ENCODE results near the gene NEUROD6.

Gene NEUROD6

DNA sequence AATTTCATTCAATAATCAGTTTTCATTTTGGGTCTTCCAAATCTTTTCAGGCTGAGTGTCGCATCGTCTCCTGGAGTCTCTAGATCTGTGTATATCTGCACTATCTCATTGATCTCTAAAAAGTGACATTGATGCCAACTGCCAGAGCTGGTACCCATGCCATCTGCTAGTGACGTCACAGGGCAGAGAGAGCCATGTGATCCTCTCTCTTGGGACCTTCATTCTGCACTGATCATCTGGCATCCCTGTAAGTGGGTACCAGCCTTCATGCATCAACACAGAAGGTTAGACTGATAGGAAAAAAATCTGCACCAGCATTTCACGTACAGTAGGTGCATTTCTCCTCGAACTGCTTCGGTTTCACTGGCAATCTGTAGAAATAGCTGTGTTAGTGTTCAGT lies at the start of gene NEUROD6:
TSS of gene NEUROD6 (minus strand) at position 124 of the 400 bp plus-strand sequence. CDS start 1,458 bp downstream, outside the sequence.
- TF ChIP-seq ZFX (IDR thresholded peaks at IDR 0.05; ENCODE audit: borderline replicate concordance) = no peak
- TF ChIP-seq, protein P1, sequence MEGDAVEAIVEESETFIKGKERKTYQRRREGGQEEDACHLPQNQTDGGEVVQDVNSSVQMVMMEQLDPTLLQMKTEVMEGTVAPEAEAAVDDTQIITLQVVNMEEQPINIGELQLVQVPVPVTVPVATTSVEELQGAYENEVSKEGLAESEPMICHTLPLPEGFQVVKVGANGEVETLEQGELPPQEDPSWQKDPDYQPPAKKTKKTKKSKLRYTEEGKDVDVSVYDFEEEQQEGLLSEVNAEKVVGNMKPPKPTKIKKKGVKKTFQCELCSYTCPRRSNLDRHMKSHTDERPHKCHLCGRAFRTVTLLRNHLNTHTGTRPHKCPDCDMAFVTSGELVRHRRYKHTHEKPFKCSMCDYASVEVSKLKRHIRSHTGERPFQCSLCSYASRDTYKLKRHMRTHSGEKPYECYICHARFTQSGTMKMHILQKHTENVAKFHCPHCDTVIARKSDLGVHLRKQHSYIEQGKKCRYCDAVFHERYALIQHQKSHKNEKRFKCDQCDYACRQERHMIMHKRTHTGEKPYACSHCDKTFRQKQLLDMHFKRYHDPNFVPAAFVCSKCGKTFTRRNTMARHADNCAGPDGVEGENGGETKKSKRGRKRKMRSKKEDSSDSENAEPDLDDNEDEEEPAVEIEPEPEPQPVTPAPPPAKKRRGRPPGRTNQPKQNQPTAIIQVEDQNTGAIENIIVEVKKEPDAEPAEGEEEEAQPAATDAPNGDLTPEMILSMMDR (IDR thresholded peaks at IDR 0.05) = no peak
- H3K27ac ChIP-seq = no peak within 1 kb of the TSS

DNA sequence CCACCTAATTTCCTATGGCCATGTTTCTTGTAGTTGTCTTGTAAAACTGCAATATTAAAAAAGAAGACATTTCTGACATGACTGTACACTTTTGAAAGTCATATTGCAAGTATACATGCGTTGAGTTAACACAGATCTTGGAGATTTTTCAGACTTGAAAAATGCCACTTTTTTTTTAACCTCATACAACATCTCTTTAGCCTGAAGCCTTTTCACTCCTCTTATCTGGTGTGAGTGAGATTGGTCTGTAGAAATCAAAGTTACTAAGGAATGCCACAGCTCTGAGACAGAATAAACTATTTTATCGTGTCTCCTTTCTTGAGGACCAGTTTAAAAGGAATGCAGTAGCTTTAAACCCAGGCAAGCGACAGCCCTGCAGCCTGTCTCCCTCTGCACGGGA lies 43.9 kb upstream of the NEUROD6 start:
- H3K27ac ChIP-seq = no peak overlapping the region
- TF ChIP-seq, protein P1 (IDR thresholded peaks at IDR 0.05) = no peak
- TF ChIP-seq ZFX (IDR thresholded peaks at IDR 0.05; ENCODE audit: borderline replicate concordance) = no peak

DNA sequence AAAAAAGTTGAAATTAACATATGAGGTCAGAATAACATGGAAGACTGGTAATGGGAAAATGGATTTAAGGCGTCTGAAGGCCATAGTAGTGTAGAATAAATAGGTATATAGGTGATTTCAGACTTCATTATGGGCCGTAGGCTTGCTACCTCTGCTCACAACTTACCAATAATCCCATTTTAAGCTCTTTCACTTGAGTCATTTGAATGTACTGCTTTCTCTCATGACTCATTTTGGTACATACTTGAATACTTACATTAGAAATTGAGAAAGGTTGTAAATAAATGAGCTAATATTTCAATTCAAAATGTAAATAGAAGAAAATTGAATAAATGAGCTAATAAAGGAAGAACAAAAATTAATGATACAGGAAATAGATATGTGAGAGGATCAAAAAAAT lies 42.2 kb upstream of the NEUROD6 start:
- no peak for TF ChIP-seq ZFX (IDR thresholded peaks at IDR 0.05; ENCODE audit: borderline replicate concordance)
- TF ChIP-seq, protein P1 (IDR thresholded peaks at IDR 0.05) = no peak
- no peak overlapping the region for H3K27ac ChIP-seq

DNA sequence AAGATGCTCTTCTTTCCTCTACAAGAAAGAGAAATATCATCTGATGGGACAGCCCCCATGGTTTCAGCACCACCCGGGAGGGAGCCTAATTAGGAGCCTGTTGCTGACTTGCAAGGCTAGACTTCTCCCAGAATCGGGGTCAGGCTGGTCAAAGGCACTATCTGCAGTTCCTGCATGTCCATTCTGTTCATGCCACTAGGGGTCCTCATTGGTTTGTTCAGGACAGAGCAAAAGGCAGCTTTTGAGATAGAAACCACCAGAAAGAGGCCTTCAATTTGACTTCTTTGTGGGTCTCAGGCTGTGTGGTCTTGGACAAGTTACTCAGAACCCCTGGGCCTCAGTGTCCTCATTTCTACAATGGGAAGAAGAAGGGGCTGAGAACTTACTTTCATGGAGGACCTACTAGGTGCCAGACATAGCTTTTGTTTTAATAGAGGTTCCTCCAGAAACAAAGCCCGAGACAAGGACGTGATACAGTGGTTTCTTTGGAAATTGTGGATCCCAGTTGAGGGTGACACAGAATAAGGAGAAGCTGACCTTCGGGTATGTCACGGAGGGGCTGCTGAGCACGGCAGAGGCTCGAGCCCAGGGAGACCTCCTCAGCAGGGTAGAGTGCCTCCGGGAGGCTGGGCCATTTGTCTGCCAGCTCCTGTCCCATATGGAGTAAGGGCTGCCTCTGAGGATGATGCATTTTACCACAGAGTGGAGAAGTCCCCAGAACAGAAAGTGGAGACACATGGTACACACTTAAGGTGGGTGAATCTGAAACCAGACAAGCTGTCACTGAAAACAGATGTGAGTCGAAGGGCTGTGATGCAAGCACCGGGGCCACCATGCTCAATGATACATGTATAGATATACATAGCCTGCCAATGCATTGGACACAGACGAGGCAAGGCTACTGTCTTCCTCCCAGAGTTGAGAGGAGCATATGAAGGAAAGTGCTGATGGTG lies 33.1 kb upstream of the NEUROD6 start:
- no peak overlapping the region for H3K27ac ChIP-seq
- TF ChIP-seq, protein P1 (IDR thresholded peaks at IDR 0.05) = peak; percentile 84
- TF ChIP-seq ZFX (IDR thresholded peaks at IDR 0.05; ENCODE audit: borderline replicate concordance) = no peak

DNA sequence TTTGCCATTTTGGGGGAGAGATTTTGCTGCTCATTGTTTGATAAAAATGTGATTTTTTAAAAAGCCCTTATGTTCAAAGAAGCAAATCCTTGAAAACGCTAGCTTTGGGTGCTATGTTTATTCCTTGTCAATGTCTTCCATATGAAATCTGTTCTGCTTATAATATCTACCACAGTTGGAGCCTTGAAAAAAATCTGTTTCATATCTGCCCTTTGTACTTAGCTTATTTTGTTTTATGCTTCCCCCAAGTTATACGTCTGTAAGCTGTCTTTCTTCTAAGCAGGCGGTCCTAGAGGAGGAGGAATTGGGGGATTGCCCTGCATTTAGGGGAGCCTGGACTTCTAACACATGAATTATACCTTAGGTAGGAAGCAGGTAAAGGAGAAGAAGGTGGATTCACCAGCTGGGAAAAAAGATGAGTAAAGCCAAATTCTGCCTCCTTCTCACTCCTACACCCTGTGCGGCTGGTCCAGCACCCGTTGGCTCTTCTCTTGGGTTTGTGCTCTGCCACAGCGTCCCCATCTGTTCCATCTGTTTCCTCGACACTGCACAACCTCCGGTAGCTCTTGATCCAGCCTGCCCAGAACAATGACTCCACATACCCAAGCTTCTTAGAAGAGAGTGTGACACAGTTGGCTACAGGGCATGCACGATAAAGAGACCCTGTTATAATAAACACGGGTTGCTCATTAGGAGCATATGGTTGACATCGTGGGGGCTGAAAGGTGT lies 31.9 kb upstream of the NEUROD6 start:
- TF ChIP-seq, protein P1 (IDR thresholded peaks at IDR 0.05) = no peak
- TF ChIP-seq ZFX (IDR thresholded peaks at IDR 0.05; ENCODE audit: borderline replicate concordance) = no peak
- H3K27ac ChIP-seq = no peak overlapping the region

DNA sequence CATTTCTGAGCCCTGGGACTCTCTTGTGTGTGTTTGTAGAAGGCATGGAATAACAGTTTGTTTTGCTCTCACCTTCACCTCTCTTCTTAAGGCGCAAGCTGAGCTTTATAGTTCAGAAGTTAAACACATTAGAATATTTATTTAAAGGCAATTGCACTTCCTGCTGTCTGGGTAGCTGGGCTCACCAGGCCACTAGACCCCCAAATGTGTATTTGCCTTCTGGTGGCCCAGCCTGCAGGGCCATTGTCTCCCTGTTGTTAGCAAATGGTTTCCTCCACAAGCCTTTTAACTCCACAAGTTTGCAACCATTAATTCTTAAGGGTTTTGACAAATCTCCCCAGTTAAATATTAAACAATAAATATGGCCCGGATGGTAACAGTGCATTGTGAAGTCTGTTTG lies 31.1 kb upstream of the NEUROD6 start:
- no peak for TF ChIP-seq ZFX (IDR thresholded peaks at IDR 0.05; ENCODE audit: borderline replicate concordance)
- TF ChIP-seq, protein P1 (IDR thresholded peaks at IDR 0.05) = no peak

More for the DNA sequence above, 31.1 kb upstream of the NEUROD6 start:
- no peak overlapping the region for H3K27ac ChIP-seq
